Heart left ventricle (tissue), 13 donors: ENCODE measurements around the gene TMEM171.

Experiments
- POLR2A ChIP-seq, 2 donors: fragments of 450-650 bp; IDR thresholded peaks; one replicate each; pipeline ENCODE4 v1.6.1; 2017; ENCODE audit warnings: antibody characterized with exemption in 2 of 2, mild to moderate bottlenecking in 2 of 2, moderate library complexity in 2 of 2
- TF ChIP-seq, protein P1 (sequence below), 12 donors: fragments of 200-600 bp; sonication (generic) in 4 of 12; IDR thresholded peaks; one replicate each; pipeline versions ENCODE4 v1.5.0 to v1.8.0; 2018 to 2022; ENCODE audit warnings: antibody characterized with exemption in 12 of 12, mild to moderate bottlenecking in 5 of 12
- donor health status: ischemic (EF 13 %, LVEDD 7.1; RV severe dilation, severe dysfunction).
- donor health status: DM: no; HTN: yes; CAD: no.
- donor health status: DM: no; HTN: no; CAD: no.
- donor health status: ischemic (EF 25% LVEDD 6.9; RV normal size, moderate dysfunction).
- donor health status: ischemic (EF 25% LVEDD 5.7; RV mildly dilated, moderate dysfunction).
- donor health status: ischemic (EF 35%, LVEDD 5.7; RV mildly dilated, moderate dysfunction).
- donor health status: nonischemic (EF 11% LVEDD 7.7; RV severe dilation, severe dysfunction).
- donor health status: DM: yes; HTN: yes; CAD: no.
- donor health status: PGD.
- donor health status: ischemic (EF 29% LVEDD 5.4; RV normal size, mild dysfunction).
- donor health status: nonischemic (EF 23%, LVEDD 6.1; RV moderate dilation, normal function).

DNA sequence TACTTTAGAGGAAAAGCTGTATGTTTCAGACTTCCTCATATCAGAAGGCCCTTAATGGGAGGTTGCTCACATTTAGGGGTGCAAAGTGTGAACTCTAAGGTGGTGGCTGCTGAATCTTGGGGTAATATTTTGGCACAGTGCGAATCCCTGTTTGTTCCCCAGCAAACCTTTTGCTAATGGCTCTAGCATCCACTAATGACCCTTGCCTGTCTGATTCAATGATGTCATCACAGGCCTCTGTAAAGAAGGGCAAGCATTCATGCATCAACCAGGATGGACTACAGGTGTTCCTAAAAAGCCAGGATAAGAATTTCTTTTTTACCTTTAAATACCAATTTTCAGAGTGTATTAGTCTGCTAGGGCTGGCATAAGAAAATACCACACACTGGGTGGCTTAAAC, 20.4 kb downstream of the TMEM171 start:
- no peak for TF ChIP-seq POLR2A (IDR thresholded peaks at IDR 0.05)
- TF ChIP-seq, protein P1, sequence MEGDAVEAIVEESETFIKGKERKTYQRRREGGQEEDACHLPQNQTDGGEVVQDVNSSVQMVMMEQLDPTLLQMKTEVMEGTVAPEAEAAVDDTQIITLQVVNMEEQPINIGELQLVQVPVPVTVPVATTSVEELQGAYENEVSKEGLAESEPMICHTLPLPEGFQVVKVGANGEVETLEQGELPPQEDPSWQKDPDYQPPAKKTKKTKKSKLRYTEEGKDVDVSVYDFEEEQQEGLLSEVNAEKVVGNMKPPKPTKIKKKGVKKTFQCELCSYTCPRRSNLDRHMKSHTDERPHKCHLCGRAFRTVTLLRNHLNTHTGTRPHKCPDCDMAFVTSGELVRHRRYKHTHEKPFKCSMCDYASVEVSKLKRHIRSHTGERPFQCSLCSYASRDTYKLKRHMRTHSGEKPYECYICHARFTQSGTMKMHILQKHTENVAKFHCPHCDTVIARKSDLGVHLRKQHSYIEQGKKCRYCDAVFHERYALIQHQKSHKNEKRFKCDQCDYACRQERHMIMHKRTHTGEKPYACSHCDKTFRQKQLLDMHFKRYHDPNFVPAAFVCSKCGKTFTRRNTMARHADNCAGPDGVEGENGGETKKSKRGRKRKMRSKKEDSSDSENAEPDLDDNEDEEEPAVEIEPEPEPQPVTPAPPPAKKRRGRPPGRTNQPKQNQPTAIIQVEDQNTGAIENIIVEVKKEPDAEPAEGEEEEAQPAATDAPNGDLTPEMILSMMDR (IDR thresholded peaks at IDR 0.05) = no peak
